Smooth muscle cell of the brain vasculature (primary cell): ENCODE results near the gene ZNF624.
"Not testable (repeated sequence)": the region's sequence is repeated elsewhere in the genome, so short reads cannot be mapped to it uniquely, and the experiment has no call there.

Experiments
- DNase-seq: peaks from one replicate; pipeline ENCODE4 v3.0.0-alpha.2; 2012; ENCODE audit warnings: low read depth, low spot score

Gene ZNF624

DNA sequence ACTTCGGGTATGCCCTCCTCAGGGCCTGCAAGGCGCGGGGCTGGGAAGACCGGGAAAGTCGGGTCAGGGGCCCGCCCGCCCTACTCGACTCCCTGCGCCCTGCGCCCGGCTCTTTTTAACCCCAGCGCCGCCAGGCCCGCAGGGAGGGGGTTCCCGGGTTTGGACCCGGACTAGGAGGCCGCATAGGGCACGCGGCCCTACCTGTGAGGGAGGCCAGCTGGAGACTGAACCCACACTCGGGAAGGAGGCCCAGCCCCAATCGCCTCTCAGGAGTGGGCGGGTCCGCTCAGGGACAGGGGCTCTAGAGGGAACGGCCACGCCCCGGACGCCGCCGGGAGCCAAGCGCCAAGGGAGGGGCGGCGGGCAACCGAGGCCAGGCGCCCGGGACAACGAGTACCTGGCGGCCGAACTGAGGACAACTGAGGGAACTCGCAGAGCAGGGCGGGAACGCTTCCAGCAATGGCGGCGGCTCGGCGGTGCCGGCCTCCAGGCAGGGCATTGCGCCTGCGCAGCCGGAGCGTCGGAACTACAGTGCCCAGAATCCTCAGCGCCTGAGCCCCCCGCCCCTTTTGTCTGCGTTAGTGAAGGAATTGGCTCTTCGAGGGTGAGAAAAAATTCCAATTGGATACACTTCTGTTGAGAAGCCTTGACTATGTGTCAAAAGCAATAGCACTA is at the start of gene ZNF624:
Gene ZNF624 (minus strand): TSS at position 484 of the 675 bp plus-strand sequence.
- peak; percentile 68 for DNase-seq

DNA sequence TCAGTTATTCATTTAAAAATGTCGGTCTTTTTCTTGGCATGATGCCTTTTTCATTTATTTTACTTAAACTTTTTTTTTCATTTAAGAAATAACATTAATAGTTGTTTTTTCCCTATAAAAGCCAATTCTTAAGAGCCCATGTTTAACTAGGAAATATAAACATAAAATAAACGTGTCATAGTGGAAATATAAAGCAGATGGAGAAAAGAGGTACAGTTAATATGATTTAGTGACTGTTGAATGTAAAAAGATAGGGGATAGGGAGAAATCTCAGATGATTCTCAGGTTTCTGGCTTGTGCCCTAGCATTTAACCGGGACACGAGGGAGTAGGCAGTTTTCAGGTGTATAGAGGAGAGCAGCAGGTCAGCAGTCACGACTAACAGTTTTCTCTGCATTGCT is 44.0 kb upstream of the ZNF624 start:
- not testable (repeated sequence) for DNase-seq

DNA sequence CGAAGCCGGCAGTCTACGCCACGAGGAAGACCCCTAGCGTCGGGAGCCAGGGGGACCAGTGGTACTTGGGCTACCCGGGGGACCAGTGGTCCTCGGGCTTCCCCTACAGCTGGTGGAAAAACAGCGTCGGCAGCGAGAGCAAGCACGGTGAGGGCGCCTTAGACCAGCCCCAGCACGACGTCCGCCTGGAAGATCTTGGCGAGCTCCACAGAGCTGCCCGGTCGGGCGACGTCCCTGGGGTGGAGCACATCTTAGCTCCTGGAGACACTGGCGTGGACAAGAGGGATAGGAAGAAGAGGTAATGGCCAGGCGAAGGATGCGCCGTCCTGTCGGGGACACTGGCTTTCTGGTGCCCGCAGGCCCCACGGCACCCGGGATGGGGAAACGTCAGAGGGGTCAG is 36.8 kb upstream of the ZNF624 start:
- DNase-seq = not testable (repeated sequence)

GRCh38 chr17:16689731-16690281 is 36.2 kb upstream of the ZNF624 start, which contains the start of gene CCDC144A:
Gene CCDC144A (plus strand): TSS chr17:16690241. CDS start chr17:16690401, 160 bp downstream.
- not testable (repeated sequence) for DNase-seq

GRCh38 chr17:16687151-16687550 is 33.5 kb upstream of the ZNF624 start:
- not testable (repeated sequence) for DNase-seq

- DNase-seq = not testable (repeated sequence)
Observed at GRCh38 chr17:16686019-16686418, 32.4 kb upstream of the ZNF624 start.

GRCh38 chr17:16683290-16684138 is 29.9 kb upstream of the ZNF624 start:
- not testable (repeated sequence) for DNase-seq

DNA sequence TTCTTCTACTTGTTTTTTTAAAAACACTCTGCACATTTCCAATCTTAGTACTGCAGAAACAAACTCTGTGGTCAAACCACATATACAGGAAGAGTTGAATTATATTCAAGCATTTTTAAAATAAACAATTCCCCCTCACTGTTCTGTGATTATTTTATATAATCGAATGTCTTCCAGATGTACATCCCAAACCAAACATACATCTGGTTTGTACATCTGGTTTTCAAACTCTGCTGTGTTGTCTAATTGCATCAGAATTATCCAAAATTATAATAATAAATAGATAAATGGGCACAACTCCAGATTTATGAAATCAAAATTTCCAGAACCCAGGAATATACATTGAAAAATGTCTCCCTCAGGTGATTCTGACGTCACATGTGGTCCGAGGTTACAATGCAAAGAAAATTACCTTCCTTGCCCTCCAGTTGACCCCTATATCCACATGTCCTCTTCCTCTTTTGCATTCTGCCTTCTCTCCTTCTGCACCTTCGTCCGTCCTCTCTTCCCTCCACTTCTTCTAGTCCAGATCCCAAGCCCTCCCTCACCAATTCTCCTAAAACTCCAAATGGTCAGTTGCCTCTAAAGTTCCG is 23.1 kb upstream of the ZNF624 start:
- no peak for DNase-seq

- not testable (repeated sequence) for DNase-seq
Observed at GRCh38 chr17:16666907-16667636, 13.4 kb upstream of the ZNF624 start.

DNA sequence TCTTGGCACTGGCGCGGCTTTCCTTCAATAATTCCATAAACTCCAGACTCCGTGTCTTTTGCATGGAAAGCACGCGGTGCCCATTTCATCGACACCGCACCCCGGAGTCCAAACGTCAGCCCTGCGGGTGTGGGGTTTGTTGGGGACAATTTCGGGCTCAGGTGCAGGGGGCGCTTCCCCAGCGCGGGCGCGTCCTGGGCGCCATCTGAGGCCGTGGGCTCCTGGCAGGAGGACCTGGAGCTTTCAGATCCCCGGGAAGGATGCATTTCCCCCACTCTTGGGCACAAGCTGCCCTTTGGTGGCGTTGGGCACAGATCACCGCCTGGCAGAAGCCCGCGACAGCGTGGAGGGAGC is 12.9 kb upstream of the ZNF624 start:
- not testable (repeated sequence) for DNase-seq

GRCh38 chr17:16662936-16663335 is 9.3 kb upstream of the ZNF624 start:
- no peak for DNase-seq

GRCh38 chr17:16661217-16661616 is 7.6 kb upstream of the ZNF624 start:
- no peak for DNase-seq

DNA sequence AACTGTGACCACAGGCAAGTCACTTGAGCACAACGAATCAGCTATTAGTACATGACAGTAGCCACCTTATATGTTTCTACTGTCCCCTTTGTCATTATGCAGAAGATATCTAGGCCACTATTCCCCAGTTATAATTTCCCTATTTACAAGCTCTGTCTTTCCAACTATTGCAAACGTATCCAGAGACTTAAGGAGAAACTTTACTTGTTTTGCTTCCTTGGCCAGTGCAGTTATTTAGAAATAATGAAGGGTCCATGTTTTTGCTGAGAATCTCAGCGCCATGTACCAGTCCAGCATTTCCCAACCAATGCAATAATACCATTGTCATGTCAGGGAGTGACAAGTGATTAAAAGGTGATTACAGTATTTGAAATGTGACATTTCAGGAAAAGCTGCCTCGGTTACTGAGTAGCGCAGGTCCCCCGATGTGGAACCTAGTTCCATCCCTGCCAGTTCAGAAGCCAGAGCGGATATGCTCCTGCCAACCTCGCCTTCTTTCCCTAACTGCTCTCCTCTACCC is 743 bp downstream of the ZNF624 start:
- no peak for DNase-seq

DNA sequence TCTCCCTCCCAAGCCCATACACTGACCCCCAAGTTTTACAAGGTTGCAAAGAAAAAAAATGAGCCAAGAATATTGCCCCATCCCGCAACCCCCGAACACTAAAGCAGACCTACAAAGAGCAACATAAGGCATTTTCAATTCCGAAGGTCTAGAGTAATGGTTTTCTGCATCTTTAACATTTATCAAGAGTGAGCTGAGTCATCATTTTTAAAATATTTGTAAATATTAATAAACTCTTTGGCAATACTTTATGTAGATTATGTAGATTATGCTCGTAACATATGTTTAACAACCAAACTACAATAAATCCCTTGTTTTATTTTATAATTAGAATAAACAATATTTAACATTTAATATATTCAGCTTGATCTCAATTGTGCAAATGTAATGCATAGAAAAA is 1.4 kb downstream of the ZNF624 start:
- DNase-seq = no peak

DNA sequence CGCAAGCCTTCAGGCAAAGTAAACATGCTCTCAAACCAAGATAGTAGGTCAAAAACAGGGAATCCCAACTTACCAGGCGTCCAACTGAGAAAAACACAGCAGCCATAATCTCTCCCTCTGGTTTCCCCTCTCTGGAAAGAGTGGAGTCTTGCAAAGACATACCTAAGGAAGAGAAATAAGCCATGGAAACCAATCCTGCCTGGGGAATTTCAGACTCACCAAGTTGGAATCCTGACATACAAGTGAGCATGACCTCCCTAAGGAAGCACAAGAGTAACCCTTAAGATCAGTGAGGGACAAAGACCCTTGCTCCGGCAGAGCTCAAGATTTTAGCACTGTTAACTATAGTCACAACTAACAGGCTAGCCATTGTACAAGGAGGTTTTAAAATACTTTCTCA is 4.1 kb downstream of the ZNF624 start:
- DNase-seq = no peak

DNA sequence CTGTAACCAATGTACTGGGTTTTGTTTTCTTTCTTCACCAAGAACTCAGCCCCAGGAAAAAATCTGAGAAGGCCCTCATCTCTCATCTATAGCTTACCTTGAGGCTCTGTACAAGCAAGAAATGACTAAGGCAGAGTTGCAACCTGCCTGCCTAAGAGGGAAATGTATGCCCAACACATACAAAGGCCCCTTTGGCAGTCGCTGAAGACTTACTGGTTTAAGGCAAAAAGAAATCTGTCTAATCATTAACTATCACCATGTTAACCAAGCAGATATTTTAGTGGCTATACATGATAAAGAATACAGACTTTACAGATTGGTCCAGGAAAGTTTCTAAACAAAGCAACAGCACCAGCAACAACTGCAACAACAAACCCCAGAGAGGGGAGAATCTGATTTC is 14.2 kb downstream of the ZNF624 start:
- no peak for DNase-seq

- DNase-seq = no peak
Observed at GRCh38 chr17:16623282-16623681, 30.4 kb downstream of the ZNF624 start.

DNA sequence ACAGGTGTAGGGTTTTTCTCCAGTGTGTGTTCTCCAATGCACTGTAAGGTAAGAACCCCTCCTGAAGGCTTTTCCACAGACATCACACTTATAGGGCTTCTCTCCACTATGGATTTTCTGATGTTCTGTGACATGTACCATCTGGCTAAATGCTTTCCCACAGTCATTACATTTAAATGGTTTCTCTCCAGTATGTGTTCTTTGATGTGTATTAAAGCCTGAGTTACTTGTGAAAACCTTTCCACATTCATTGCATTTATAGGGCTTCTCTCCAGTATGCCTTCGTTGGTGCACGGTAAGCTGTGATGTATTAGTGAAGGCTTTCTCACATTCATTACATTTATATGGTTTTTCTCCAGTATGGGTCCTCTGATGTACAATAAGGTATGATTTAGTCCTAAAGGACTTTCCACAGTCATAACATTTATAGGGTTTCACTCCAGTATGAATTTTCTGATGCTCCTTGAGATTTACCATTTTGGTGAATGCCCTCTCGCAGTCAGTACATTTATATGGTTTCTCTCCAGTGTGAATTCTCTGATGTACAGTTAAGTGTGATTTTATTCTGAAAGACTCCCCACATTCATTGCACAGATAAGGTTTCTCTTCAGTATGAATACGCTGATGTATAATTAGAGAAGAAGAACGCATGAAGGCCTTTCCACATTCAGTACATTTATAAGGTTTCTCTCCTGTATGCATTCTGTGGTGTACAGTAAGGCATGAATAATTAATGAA is 30.9 kb downstream of the ZNF624 start:
- DNase-seq = no peak

DNA sequence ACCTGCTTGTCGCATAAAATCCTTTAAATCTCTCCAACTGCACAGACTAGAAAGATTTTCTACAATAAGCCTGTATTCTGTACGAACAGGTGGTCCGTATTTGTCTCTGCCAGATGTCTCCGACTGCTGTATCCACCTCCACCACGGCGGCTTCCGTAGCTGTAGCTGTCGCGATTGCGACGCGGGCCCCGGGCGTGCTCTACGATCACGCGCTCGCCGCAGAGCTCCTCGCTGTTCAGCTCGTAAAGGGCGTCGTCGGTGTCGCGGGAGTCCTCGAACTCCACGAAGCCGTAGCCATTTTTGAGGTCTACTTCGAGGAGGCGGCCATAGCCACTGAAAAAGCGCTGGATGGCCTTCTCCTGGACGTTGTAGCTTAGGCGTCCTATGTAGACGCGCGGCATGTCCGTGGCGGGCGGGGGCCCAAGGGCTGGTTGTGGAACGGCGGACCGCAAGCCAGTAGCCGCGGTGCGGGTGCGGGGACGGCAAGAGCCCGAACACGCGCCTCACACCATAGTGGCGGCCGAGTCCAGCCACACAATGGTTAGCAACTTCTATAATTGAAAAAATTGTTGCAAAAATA is 36.1 kb downstream of the ZNF624 start:
- no peak for DNase-seq

DNA sequence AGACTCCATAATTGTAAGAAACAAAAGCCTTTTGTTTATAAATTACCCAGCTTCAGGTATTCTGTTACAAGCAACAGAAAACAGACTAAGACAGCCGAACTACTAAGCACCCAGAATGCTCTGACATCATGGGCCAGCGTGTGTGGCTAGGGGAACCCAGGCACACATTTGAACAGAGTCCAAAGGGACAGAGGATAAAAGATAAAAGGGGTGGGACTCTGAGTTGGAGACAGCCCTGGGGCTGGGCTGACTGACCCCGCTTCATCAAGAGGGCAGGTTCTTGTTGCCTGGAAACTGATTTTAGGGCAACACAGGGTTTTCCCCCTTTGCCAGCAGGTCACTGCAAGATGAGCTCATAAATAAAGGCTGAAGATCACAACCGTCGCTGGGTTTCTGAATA is 54.1 kb downstream of the ZNF624 start:
- DNase-seq = no peak
